NAMALWA (cell line): ENCODE measurements around the gene RPL35.
"Not testable (repeated sequence)": the region's sequence is repeated elsewhere in the genome, so short reads cannot be mapped to it uniquely, and the experiment has no call there.

Experiments used
- DNase-seq: peaks from one replicate; pipeline ENCODE4 v3.0.0-alpha.2; 2015; ENCODE audit warnings: low spot score

The RPL35 gene

DNA sequence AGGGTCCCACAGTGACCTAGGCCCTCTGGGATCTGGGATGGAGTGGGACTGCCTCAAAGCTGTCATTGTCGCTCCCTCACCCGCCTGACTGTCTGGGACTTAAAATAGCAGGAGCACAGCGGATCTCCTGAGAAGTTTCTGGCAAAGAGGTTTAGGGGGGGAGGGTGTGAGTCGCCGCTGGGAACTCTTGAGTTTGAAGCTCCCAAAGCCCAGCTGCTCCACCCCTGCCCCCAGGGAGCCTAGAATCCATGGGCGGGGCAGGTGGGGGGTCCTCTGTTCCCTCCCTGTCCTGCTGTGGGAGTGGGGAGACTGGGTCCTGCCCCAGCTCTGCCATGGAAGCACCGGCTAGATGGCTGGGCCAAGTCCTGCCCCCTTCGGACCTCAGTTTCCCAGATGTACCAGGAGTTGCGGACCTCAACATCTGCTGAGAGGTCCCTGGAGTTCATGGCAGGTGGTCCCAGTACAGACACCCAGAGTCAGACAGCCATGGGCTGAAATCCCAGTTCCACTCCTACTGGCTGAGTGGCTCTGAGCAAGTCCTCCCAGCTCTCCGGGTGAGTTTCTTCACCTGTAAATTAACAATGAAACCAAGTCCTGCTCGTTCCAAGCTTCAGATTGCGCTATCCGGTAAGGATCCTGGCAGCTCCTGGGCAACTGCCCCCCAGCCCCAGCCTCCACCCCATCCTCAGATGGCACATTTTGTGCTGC is 9.5 kb downstream of the RPL35 start:
- DNase-seq = no peak

DNA sequence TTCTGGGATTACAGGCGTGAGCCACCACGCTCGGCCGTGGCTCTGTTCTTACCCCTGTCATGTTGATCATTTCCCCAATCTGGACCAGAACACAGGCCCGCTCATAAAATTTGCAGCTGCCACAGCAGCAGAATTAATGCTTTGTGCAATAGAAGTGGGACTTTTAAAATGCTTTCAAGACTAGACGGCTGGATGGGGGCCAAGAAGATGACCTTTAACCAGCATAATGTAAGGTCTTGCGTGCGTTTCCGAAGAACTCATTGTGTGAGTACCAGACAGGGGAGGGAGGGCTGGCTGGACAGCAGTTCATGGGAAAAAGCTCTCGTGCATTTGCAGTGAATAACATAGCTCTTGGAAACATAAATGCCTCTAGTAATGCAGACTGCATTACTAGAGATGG is 12.0 kb downstream of the RPL35 start:
- DNase-seq = no peak

DNA sequence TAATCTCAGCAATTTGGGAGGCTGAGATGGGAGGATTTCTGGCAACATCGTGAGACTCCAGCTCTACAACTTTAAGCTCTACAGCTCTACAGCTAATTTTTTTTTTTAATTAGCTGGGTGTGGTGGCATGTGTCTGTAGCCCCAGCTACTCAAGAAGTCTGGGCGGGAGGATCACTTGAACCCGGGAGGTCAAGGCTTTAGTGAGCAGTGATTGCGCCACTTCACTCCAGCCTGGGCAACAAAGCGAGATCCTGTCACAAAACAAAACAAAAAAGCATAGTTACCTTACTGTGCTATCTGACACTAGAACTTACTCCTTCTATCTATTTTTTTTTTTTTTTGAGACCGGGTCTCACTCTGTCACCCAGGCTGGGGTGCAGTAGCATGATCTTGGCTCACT is 14.8 kb downstream of the RPL35 start:
- no peak for DNase-seq

DNA sequence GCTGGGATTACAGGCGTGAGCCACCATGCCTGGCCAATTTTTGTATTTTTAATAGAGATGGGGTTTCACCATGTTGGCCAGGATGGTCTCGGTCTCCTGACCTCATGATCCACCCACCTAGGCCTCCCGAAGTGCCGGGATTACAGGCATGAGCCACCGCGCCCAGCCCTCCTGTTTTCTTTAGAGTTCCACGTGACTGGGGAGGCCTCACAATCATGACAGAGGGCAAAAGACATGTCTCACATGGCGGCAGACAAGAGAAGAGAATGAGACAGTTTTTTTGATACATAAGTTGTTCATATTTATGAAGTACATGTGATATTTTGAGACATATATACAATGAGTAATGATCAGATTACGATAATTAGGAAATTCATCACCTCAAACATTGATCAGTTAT is 15.3 kb downstream of the RPL35 start:
- not testable (repeated sequence) for DNase-seq

DNA sequence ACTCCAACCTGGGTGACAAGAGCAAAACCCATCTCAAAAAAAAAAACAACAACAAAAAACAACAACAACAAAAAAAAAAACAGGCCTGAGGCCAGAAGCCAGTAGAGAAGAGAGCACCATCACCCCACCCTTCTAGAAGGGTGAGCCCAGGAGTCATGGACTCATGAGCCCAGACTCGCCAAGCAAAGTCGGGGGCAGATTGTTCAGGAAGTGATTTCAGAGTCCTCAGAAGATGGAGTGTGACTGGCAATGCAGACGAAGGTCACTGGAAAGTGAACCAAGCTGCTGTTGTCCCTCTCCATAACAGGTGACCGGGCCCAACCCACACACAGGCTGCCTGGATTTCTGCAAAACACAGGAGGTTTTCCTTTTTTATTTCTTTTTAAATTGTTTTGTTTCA is 17.5 kb downstream of the RPL35 start:
- no peak for DNase-seq

DNA sequence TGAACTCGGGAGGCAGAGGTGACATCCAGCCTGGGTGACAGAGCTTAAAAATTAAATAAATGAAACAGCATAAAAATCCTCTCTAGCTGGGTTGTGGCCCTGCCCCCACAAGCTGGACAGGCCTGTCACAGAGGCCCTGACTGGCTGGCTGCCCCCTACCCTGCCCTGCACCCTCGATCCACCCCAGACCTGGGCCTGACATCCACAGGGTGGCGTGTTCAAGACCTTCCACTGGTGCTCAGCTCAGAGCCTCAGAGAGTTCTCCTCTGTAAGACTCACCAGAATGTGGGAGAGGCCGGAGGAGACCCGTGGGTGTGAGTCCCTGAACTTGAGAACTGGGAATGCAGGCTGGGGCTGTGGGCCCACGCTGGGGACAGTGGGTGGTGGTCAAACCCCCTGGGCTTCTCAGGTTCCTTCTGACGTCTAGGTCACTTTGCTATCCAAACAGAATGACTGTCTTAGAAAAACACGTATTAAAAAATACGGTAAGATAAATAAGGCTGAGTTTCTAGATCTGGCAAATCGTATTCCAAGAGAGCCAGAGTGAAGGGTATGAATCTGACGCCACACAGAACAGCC is 18.2 kb downstream of the RPL35 start:
- DNase-seq = no peak

DNA sequence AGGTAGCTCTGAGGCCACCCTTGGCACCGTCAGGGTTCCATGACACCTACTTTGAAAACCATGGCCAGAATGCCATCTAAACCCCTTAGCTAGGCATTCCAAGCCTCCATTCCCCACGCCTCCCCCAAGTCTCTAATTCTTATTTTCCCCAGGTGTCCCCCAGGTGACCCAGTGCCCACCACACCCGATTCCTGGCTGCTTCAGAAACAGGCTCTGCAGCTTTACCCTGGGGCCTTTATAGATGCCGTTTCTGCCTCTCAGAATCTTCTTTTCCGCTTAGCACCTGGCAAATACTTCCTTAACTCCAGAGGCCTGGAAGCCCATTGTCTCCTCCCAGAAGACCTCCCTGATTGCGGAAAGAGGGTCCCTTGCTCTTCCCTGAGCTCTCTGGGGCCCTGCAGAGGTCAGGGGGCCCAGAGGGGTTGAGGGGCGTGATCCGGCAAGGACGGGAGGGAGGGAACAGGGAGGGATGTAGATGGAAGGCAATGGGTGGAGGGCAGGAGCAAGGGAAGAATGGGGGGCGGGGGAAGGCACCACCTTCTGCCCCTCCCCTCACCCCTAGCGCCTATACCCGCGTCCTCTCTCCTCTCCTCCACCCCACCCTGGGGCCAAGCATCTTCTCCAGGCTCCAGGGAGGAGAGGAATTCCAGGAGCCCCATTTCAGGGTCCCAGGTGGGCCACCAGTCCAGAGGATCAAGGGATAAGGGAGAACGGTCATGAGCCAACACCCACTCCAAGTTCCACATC is 20.5 kb downstream of the RPL35 start:
- no peak for DNase-seq

DNA sequence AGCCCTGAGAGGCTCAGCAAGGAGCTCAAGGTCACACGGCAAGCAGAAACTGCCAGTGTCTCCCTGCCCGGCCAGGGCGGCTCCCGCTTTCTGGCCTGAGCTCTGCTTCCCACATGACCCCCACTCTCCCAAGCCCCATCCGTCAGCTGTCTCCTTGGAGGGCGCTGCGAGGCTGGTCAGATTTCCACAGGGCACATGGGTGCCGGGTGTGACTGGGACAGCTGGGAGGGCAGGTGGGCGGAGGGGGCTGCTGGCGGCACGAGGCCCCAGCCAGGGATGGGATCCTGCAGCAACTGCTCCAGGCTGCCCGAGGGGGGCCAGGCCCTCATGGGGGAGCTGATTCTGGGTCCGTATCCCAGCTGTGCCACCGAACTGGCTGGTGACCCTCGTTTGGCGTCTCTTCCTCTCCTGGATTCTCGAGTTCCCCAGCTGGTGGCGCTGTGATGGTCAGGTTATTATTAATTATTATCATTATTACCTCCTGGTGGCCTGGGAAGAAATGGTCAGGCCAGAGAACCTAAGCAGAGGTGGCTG is 21.4 kb downstream of the RPL35 start:
- peak; percentile 44 for DNase-seq

DNA sequence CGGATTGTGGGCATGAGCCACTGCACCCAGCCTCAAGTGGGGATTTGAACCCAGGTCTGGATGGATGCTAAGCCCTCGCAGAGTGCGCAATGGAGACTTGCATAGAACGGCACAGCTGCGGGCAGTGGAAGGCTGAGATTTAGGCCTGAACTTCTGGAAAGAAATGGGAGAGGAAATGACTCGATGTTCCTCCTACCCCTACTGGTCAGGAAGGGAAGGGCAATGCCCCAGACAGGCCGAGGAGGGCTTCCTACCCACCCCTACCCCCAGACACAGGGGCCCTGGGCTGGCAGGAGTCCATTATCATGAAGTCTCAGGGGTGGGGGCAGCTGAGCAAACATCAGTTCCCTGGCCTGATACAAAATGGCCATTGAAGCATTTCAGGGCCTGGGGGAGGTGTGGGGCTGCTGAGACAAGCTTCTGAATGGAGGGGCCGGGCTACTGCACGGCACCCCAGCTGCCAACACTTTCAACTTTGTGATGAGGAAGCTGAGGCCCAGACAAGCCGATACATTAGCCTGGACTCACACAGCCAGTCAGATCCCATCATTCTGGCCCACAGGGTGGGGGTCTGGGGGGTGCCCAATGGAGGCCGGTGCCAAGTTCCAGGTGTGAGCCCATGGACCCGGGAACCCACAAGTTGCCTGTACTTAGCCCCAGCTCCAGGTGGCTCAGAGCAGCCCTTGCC is 22.0 kb downstream of the RPL35 start:
- no peak for DNase-seq

DNA sequence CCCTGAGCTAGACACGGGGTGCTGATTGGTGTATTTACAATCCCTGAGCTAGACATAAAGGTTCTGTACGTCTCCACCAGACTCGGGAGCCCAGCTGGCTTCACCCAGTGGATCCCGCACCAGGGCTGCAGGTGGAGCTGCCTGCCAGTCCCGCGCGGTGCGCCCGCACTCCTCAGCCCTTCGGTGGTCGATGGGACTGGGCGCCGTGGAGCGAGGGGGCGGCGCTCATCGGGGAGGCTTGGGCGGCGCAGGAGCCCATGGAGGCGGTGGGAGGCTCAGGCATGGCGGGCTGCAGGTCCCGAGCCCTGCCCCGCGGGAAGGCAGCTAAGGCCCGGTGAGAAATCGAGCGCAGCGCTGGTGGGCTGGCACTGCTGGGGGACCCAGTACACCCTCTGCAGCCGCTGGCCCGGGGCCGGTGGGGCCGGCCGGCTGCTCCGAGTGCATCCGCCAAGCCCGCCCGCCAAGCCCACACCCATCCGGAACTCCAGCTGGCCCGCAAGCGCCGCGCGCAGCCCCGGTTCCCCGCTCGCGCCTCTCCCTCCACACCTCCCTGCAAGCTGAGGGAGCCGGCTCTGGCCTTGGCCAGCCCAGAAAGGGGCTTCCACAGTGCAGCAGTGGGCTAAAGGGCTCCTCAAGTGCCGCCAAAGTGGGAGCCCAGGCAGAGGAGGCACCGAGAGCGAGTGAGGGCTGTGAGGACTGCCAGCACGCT is 23.0 kb downstream of the RPL35 start:
- DNase-seq = not testable (repeated sequence)

DNA sequence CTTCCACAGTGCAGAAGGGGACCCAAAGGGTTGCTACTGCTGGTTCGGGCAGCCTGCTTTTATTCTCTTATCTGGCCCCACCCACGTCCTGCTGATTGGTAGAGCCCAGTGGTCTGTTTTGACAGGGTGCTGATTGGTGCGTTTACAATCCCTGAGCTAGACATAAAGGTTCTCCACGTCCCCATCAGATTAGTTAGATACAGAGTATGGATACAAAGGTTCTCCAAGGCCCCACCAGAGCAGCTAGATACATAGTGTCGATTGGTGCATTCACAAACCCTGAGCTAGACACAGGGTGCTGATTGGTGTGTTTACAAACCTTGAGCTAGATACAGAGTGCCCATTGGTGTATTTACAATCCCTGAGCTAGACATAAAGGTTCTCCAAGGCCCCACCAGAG is 23.6 kb downstream of the RPL35 start:
- not testable (repeated sequence) for DNase-seq

DNA sequence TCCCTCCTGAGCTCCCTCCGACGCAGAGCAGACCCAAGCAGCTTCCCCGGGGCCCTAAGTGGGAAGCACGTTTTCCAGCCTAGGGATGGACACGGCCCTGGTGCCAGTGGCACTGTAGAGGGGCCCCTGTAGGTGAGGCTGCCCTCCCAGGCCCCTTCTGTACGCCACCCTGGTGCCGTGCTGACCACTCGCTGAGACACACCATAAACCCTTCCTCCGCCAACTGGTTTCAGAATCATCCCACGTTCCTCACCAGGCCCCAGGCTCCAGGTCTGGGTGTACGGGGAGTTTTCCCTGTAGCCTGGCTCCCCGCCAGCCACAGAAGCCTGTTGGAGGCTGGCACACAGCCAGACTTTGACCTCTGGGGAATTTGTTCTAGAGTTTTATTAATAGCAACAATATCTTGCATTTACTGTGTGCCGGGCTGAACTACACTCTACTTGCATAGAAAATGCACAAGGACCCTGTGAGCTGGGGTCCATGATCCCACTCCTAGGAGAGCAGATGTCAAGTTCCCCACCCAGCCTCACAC is 26.7 kb downstream of the RPL35 start:
- DNase-seq = no peak

DNA sequence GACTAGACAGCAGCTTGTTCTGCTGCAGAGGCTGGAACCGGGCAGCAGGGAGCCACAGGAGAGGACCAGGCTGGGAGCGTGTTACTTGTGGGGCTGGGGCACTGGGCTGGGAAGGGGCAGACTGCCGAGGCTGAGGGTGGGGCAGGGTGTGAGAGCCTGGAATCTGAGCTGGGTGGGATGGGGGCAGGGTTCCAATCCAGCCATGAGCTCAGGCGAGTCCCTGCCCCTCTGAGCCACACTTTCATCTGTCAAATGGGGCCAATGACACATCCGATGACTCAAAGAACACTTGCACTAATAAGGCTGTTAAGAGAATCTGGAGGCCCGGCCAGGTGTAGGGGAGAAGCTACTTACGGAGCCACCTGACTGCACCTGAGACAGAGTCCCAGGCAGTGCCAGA is 27.2 kb downstream of the RPL35 start:
- no peak for DNase-seq

DNA sequence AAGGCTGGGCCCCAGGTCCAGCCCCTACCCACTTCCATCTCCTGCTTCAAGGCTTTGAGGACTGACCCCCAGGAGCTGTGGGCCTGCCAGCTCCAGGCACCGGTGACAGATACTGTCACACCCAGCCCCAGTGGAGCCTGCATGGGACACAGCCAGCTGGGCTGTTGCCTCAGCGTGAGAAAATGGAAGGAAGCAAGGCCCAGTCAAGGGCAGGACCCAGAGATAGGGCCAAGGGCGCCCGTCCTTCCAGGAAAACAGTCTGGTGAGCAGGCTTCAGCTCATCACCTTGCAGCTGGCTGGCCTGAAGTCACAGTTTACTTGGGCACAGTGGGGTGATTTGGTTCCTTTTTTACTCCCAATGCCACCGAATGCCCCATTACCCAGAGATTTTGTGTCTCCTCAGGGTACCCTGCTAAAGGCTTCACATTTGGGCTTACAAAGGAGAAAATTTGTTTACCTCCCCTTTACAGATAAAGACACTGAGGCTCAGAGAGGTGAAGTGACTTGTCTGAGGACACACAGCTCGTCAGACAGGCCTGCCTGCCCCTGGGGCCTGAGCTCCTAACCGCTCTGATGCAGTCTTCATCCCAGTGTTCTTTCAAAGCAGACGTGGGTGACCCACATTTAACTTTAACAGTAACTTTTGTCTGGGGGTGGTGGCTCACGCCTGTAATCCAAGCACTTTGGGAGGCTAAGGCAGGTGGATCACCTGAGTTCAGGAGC is 30.0 kb downstream of the RPL35 start:
- DNase-seq = no peak

DNA sequence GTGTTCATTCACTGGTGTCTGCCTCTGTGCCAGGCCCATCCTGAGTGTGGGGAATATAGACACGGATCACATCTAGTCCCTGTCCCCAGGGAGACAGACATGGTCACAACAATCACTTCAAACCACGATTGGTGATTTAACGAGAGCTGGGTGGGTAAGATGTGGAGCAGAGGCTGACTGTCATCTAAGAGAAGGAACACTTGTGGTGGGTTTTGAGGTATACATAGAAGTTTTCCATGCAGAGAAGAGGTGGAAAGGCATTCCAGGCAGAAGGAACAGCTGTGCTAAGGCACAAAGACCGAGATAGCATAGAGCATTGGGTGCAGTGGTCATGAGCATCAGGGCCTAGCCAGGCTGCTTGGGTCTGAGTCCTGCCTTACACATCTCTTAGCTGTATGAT is 31.2 kb downstream of the RPL35 start:
- no peak for DNase-seq

DNA sequence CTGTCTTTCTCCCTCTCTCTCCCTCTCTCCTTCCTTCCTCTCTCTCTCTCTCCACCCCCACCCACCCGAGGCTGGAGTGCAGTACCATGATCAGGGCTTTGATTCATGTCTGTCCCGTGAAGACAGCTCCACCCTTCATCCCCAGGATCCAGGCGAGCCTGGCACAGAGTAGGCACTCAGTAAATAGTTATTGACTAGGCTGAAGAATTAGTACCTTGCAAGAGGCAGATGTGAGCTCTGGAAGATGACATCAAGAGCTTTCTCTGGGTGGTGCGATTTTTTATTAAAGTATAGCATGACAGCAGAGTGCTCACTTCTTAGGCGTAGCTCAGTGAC is 32.5 kb downstream of the RPL35 start:
- no peak for DNase-seq

DNA sequence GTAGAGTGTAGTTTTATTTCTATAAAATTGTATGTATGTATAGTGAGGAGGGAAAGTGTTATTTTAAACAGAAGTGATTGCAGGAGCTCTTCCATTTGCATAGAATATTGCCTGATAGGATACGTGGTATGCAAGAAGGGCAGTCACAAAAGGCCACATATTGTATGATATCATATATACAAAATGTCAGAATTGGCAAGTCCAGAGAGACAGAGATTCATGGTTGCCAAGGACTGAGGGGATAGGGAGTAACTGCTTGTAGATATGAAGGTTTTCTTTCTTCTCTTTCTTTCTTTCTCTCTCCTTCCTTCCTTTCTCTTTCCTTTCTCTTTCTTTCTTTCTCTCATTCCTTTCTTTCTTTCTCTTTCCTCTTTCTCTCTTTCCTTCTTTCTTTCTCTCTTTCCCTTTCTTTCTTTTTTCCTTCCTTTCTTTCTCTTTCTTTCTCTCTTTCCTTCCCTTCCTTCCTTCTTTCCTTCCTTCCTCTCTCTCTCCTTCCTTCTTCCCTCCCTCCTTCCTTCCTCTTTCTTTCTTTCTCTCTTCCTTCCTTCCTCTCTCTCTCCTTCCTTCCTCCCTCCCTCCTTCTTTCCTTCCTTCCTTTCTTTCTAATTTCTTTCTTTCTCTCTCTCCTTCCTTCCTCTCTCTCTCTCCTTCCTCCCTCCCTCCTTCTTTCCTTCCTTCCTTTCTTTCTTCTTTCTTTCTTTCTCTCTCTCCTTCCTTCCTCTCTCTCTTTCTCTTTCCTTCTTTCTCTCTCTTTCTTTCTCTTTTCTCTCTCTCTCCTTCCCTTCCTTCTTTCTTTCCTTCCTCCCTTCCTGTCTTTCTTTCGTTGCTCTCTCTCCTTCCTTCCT is 33.0 kb downstream of the RPL35 start:
- no peak for DNase-seq

DNA sequence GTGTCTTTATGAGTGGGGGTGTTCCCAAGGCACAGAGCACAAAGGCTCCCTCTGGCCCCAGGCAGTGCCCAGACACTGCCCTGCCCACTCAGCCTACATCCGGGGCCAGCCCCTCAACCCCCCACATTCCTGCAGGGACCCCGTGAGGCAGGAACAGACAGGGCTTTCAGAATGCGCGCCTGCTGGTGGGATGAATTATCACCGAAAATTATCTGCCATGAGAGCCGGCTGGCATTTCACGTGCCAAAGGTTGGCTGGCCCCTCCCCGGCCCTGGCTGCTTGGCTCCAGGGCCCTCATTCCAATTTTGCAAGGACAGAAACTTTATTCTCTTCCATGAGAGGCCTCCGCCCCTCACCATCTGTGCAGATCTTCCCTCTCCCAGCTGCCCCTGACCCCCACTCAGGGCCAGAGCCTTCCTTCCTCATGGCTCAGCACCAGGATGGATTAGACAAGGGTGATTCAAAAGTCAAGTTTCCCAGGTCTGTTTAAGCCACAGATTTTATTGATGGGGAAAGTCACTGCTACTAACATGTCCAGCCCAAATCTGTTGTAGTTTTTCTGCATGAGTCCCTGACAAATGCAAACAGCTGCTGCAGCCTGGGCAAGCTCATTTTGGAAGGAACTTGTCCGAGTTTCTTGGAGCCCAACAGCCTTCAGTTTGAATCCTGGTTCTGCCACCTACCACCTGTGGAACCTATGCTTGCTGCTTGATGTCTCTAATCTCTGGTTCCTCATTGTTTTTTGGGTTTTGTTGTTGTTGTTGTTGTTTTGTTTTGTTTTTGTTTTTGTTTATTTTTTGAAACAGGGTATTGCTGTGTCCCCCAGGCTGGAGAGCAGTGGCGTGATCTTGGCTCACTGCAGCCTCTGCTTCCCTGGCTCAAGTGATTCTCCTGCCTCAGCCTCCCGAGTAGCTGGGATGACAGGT is 40.8 kb downstream of the RPL35 start:
- DNase-seq = no peak
